GF-D8 (cell line): ENCODE results near the gene CDH6.

ENCODE experiments used
- DNase-seq: peaks from one replicate; lab custom pipeline; 2025; lab: John Stamatoyannopoulos, UW

CDH6 gene

DNA sequence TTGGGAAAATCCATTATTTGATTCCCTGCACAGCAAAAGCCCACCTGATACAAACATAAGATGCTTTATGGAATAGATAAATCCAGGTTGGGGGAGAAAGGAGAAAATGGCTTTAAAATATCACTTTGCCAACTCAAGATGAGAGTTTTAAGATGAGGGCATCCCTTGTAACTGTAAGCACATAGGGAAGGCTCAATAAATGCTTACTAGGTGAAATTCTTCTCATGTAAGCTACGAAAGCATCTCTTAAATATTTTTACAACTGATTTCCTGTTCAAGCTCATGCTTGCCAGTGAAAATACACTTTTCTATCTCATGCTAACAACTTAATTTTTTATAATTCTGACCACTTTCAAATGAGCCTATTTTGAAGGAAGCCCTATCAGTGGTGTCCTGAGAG is 11.5 kb downstream of the CDH6 start:
- no peak for DNase-seq

DNA sequence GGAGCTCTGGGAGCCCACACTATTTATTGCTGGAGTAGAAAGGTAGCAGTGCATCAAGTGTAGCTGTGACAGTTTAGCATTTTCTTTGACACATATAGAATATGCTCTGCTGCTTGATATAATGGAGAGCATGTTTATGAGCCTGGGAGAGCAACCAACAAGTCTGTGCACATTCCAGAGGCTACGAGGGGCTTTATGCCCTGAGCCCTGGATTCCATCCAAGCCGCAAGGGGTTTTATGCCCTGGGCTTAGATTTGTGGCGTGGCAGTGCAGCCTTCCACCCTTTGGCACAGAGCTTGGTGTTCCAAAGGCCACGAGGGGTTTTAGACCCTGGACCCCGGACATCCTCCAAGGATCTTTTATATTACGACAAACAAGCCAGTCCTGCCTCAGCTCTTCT is 14.6 kb downstream of the CDH6 start:
- DNase-seq = no peak

- DNase-seq = no peak
Observed at GRCh38 chr5:31209334-31209733, 15.8 kb downstream of the CDH6 start.

GRCh38 chr5:31211098-31211497 is 17.6 kb downstream of the CDH6 start:
- no peak for DNase-seq

- no peak for DNase-seq
Observed at GRCh38 chr5:31213257-31213656, 19.8 kb downstream of the CDH6 start.

GRCh38 chr5:31213705-31214121 is 20.2 kb downstream of the CDH6 start:
- DNase-seq = no peak

DNA sequence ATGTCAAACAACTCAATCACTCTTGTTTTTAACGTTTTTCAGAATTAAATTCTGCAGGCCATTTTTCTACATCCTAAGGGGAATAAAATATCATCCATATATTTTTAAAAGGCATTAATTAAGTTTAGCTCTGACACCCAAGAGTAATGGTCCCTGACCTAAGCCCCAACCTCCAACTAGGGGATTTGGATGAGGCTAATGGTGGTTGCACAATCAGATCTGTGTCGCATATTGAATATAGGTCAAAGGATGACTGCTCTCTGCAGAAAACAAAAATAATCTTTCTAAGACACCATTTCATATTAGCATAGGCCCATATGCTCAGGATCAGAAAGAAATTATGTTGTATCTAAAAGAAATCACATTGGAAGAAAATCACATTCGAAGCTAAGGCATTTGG is 20.7 kb downstream of the CDH6 start:
- no peak for DNase-seq

- no peak for DNase-seq
Observed at GRCh38 chr5:31215236-31215635, 21.8 kb downstream of the CDH6 start.

DNA sequence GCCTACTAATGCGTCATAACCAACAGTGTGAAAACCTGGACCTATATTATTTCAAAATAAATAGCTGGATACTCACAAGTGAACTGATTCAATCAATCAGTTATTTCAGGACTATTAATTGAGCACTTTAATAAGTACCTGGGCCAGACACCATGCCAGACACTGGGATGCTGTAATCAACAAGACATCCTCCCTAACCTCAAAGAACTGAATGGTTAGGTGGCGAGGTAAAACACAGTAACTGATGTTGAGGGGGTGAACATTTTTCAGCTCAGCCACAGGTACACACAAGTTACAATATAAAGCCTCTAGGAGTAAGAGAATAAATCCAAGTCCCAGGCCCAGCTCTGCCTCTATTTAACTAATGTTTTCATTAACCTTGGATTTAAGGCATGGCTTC is 24.0 kb downstream of the CDH6 start:
- DNase-seq = no peak

DNA sequence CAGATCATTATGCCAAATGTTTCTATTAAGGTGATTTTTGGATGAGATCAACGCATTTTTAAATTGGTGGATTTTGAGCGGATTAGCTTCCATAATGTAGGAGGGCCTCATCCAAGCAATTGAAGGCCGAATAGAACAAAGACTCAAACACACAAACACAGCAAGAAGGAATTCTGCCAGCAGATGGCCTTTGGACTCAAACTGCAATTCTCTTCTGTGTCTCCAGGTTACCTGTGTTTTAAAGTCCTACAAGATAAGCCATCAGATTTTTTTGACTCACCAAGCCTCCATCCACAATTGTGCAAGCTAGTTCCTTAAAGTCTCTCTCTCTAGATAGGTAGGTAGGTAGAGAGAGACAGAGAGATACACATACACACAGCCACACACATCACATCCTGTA is 25.5 kb downstream of the CDH6 start:
- no peak for DNase-seq

- DNase-seq = no peak
Observed at GRCh38 chr5:31221001-31221400, 27.5 kb downstream of the CDH6 start.

DNA sequence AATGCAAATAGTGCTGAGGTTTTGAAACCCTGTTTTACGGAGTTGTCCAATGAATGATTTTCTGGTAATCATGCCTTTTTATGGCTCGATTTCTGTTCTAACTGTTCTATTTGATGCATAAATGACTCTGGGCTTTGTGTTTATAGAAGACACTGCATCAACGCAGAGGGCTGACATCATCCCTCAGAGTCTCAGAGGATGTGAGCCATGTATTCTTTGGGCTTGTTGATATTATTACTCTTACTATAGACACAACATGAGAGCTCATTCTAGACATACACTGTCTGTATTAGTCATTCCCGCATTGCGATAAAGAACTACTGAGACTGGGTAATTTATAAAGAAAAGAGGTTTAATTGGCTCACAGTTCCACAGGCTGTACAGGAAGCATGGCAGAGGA is 31.6 kb downstream of the CDH6 start:
- DNase-seq = no peak

- DNase-seq = no peak
Observed at GRCh38 chr5:31225613-31226012, 32.1 kb downstream of the CDH6 start.

DNA sequence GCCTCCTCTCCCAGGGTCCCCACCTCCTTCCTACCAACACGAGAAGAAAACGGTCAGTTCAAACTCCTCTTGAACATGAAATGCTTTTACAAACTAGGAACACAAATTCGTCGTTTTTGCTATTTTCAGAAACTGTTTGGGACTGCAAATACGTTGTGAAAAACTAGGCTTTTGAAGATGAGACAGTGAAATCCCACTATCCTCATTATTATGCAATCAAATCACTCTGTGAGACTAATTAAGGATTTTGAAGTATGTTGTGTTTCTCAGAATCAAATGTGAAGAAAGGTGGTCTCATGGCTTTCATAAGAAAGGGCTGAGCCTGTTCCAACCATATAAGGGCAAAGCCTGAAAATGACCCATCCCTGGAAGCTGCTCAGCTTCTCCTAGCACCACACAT is 33.2 kb downstream of the CDH6 start:
- no peak for DNase-seq

DNA sequence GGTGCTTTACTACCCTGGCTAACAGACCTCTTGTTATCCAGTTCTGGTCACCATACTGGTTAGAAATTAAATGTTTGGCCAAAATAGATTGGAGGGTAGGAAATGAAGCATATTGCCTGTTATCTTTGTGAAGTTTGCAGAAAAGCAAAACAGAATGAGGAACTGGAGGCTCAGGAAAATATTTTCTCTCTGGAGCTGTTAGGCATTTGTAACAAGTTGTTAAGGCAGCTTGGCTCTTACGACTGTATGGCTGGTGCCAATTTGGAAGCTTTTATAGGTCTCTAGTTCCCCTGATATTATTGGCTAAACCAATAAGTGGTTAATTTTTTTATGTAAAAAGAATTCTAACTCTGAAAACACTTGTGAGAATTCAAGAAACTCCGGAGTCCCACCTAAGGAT is 35.8 kb downstream of the CDH6 start:
- no peak for DNase-seq

GRCh38 chr5:31231177-31231838 is 37.8 kb downstream of the CDH6 start:
- DNase-seq = no peak

- DNase-seq = no peak
Observed at GRCh38 chr5:31232273-31232888, 38.9 kb downstream of the CDH6 start.

DNA sequence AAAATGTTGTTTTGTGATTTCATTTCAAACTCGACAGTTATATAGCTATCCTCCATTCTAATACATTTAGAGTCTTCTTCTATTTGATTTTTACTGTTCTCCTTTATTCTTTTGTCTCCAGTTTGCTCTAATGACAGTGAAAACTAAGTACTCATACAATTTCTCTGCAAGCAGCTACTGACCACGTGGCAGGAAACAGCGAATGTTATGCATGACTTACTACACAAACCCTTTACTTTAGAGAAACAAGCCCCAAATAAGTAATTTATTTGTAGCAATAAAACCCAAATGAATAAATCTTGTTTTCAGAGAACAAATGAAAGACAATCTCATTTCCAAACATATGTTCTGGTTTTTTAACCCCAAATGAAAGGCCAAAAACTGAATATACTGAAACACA is 41.9 kb downstream of the CDH6 start:
- DNase-seq = no peak

GRCh38 chr5:31236339-31236738 is 42.9 kb downstream of the CDH6 start:
- DNase-seq = no peak

DNA sequence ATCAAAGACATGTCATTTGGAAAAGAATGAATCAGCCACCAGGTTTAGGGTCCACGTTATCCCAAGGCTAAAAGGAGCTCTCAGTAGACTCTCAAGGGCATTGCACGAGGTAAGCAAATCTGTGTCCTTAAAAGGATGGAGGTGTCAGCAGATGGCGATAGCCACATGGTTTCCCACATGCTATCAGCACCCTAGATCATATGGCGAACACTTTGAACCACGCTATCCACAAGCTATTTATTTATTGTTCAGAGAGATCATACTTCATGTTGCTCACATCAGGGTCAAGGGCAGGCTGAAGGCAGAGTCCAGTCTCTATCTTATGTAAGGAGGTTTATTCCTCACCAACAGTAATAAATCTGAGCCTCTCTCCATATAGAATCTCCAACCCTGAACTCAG is 43.7 kb downstream of the CDH6 start:
- no peak for DNase-seq

GRCh38 chr5:31238497-31238896 is 45.0 kb downstream of the CDH6 start:
- DNase-seq = no peak

DNA sequence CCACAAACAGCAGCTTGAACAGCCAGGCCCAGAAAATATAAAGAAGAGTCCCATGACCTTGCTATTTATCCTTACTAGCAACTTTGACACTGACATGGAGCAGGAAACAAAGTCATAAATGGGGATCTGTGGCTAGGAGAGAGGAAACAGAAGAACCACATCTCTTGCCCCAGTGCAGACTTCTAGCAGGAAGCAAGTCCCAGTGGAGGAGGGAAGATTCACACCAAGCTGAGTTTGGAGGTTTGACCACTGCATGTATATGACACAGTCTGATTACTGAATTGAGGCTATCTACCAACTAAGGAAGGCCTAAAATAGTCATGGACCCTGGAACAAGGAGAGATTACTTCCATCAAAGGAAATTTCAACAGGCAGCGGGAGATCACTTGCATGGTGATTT is 51.4 kb downstream of the CDH6 start:
- no peak for DNase-seq

GRCh38 chr5:31247381-31247780 is 53.9 kb downstream of the CDH6 start:
- DNase-seq = no peak

DNA sequence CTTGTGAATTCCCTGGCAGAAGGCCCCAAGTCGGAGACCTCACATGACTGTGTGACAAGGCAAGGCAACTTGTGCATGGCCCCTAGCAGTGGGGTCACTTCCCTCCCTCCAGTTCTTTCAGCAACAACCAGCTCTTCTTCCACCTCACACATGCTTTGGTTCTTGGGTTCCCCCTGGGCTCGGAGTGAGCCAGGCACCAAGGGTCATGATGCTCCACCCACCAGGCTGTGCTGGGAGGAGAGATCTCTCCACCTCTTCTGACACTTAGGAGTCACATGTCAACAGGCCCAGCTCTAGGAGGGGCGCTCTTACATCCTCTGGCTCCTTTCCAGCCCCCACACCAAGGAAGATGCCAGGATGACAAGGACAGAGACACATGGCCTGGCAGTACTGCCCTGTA is 56.7 kb downstream of the CDH6 start:
- DNase-seq = no peak
